HG03064 (cell line): ENCODE data around the gene ING2.
"Not testable (repeated sequence)": the region's sequence is repeated elsewhere in the genome, so short reads cannot be mapped to it uniquely, and the experiment has no call there.

Experiments
- ATAC-seq: cut with Tn5 transposase; IDR thresholded peaks from one replicate; pipeline ENCODE4 v1.9.1; 2021; ENCODE audit warnings: low read depth; ENCODE audit not compliant: unreplicated experiment

Gene ING2

GRCh38 chr4:183544109-183544508, 39.3 kb downstream of the ING2 start:
- ATAC-seq: no peak

- no peak for ATAC-seq
These were observed 41.5 kb downstream of the ING2 start for GRCh38 chr4:183546376-183546775.

- ATAC-seq: no peak
These were observed 43.4 kb downstream of the ING2 start for GRCh38 chr4:183548306-183548705.

GRCh38 chr4:183550345-183551093, 45.7 kb downstream of the ING2 start:
- ATAC-seq: no peak

- no peak for ATAC-seq
These were observed 47.7 kb downstream of the ING2 start for GRCh38 chr4:183552274-183553146.

GRCh38 chr4:183553147-183553478, 48.3 kb downstream of the ING2 start:
- ATAC-seq: not testable (repeated sequence)

- no peak for ATAC-seq
These were observed 48.9 kb downstream of the ING2 start for GRCh38 chr4:183553601-183554345.

GRCh38 chr4:183554346-183554686, 49.5 kb downstream of the ING2 start:
- ATAC-seq: no peak

GRCh38 chr4:183554878-183555585, 50.2 kb downstream of the ING2 start:
- no peak for ATAC-seq

GRCh38 chr4:183556947-183557346, 52.1 kb downstream of the ING2 start:
- ATAC-seq: no peak

GRCh38 chr4:183557611-183558010, 52.8 kb downstream of the ING2 start:
- ATAC-seq: no peak

GRCh38 chr4:183558873-183559272, 54.0 kb downstream of the ING2 start:
- no peak for ATAC-seq

GRCh38 chr4:183561905-183562304, 57.0 kb downstream of the ING2 start:
- no peak for ATAC-seq
